ENCODE results near the gene PRM3.
A peak's percentile ranks its signal among the peaks of the same experiment; 100 is the strongest.

DNA sequence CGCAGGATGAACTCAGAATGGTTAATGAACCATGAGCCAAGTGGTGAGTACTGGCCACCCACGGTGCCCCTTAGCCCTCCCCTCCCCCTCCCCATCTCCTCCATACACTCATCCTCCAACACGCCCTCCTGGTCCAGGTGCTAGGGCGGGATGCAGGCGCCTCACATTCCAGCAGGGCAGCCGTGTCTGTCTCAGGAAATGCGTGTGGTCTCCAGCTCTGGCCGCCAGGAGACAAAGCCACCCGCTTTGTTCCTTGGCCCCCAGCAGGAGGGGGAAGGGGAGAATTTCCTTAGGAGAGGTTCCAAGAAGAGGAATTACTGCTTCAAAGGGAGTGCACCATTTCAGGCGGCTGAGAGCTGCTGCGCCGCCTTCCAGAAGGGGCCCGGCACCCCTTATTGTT is 42.1 kb upstream of the PRM3 start:
- TF ChIP-seq CEBPB (IDR thresholded peaks at IDR 0.05) (no peak), YY1 (IDR thresholded peaks at IDR 0.05; ENCODE audit: low read depth) (peak; percentile 59), NFIC (IDR thresholded peaks at IDR 0.05) (peak; percentile 87), TEAD4 (IDR thresholded peaks at IDR 0.05) (peak; percentile 96), EGR1 (IDR thresholded peaks at IDR 0.05) (peak; percentile 19; the same call in 1 of the 2 replicates), EP300 (IDR thresholded peaks at IDR 0.05; ENCODE audit: borderline replicate concordance) (peak; percentile 94), FOXM1 (IDR thresholded peaks at IDR 0.05; ENCODE audit: borderline replicate concordance, low read depth) (peak; percentile 85), CREB1 (IDR thresholded peaks at IDR 0.05; ENCODE audit: low read depth) (no peak), TAF1 (IDR thresholded peaks at IDR 0.05; ENCODE audit: low read depth) (no peak), ZBTB7A (IDR thresholded peaks at IDR 0.05; ENCODE audit: low read depth) (no peak), RAD21 (IDR thresholded peaks at IDR 0.05; ENCODE audit: low read depth) (peak; percentile 22; the same call in 1 of the 2 replicates)
- TF ChIP-seq, protein P1, sequence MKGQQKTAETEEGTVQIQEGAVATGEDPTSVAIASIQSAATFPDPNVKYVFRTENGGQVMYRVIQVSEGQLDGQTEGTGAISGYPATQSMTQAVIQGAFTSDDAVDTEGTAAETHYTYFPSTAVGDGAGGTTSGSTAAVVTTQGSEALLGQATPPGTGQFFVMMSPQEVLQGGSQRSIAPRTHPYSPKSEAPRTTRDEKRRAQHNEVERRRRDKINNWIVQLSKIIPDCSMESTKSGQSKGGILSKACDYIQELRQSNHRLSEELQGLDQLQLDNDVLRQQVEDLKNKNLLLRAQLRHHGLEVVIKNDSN (IDR thresholded peaks at IDR 0.05): no peak
- TF ChIP-seq, protein P2, sequence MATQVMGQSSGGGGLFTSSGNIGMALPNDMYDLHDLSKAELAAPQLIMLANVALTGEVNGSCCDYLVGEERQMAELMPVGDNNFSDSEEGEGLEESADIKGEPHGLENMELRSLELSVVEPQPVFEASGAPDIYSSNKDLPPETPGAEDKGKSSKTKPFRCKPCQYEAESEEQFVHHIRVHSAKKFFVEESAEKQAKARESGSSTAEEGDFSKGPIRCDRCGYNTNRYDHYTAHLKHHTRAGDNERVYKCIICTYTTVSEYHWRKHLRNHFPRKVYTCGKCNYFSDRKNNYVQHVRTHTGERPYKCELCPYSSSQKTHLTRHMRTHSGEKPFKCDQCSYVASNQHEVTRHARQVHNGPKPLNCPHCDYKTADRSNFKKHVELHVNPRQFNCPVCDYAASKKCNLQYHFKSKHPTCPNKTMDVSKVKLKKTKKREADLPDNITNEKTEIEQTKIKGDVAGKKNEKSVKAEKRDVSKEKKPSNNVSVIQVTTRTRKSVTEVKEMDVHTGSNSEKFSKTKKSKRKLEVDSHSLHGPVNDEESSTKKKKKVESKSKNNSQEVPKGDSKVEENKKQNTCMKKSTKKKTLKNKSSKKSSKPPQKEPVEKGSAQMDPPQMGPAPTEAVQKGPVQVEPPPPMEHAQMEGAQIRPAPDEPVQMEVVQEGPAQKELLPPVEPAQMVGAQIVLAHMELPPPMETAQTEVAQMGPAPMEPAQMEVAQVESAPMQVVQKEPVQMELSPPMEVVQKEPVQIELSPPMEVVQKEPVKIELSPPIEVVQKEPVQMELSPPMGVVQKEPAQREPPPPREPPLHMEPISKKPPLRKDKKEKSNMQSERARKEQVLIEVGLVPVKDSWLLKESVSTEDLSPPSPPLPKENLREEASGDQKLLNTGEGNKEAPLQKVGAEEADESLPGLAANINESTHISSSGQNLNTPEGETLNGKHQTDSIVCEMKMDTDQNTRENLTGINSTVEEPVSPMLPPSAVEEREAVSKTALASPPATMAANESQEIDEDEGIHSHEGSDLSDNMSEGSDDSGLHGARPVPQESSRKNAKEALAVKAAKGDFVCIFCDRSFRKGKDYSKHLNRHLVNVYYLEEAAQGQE (IDR thresholded peaks at IDR 0.05; ENCODE audit: low read depth): no peak

All from Ishikawa (cell line).